ENCODE data around the gene OBSCN. TPM values are rescaled to one million over a fixed set of nuclear protein-coding genes. Genes with fewer than 3 reads are reported as not detected.

The OBSCN gene
- total RNA-seq, 1 experiment from 2014 or later = 33.3 TPM

- H3T11ph ChIP-seq (ENCODE audit: low read length) = no peak overlapping the region
- no peak overlapping the region for H4K91ac ChIP-seq (ENCODE audit: insufficient read length, low read depth, low read length)
- H4K20me1 ChIP-seq (ENCODE audit: control insufficient read depth, insufficient read depth, insufficient read length) = no peaks in the 10 kb centered on the region
- Mint-ChIP-seq H3K36me3 (ENCODE audit: insufficient read depth in 1 of 3, low read depth in 3 of 3) (peaks cover 45 to 62% (median 60%) of the 10 kb centered on the region in 3 experiments), H3K4me1 (no peaks in the 10 kb centered on the region), H3K9me3 (peaks cover 25 to 39% of the 10 kb centered on the region in 2 experiments), H3K27ac (no peak overlapping the region), H3K27me3 (ENCODE audit: low read depth) (peaks cover 7% of the 10 kb centered on the region), H3K4me3 (no peak overlapping the region)
- no peak overlapping the region for H2AFZ ChIP-seq (ENCODE audit: low read length)
- no peak overlapping the region for H3K14ac ChIP-seq (ENCODE audit: insufficient read depth, low read length)
- H2BK15ac ChIP-seq (ENCODE audit: low read depth, low read length) = no peak overlapping the region
- H4K8ac ChIP-seq (replicated peaks; ENCODE audit: insufficient read length, low read depth, low read length) = no peak overlapping the region
- H4K5ac ChIP-seq (ENCODE audit: insufficient read length, low read depth, low read length) = no peak overlapping the region
- no peak overlapping the region for H3K18ac ChIP-seq (ENCODE audit: insufficient read length, low read depth, low read length)
- H3K27me3 ChIP-seq (ENCODE audit: insufficient read depth, low read length) = no peaks in the 10 kb centered on the region
- H2AK5ac ChIP-seq (ENCODE audit: insufficient read length, low read length) = no peak overlapping the region
- H2BK120ac ChIP-seq (ENCODE audit: low read depth, low read length, poor library complexity, severe bottlenecking) = no peak overlapping the region
- no peaks in the 10 kb centered on the region for H3K79me2 ChIP-seq (ENCODE audit: insufficient read depth, low read length)
- H2BK12ac ChIP-seq (ENCODE audit: insufficient read length, low read depth, low read length) = no peak overlapping the region
- no peak overlapping the region for H2BK5ac ChIP-seq (ENCODE audit: insufficient read length, low read length)
- no peak for TF ChIP-seq CTCF (conservative IDR thresholded peaks at IDR 0.05)
- H3K9me3 ChIP-seq (ENCODE audit: control insufficient read depth, low read depth, low read length) = peaks cover 8% of the 10 kb centered on the region
- H3K79me1 ChIP-seq (ENCODE audit: insufficient read depth, low read depth, low read length, poor library complexity, severe bottlenecking) = no peaks in the 10 kb centered on the region
- H3K23me2 ChIP-seq (ENCODE audit: insufficient read length, low read depth, low read length, poor library complexity, severe bottlenecking) = no peaks in the 10 kb centered on the region
- H3K56ac ChIP-seq (ENCODE audit: insufficient read length, low read depth, low read length) = no peak overlapping the region
- H3K27ac ChIP-seq (ENCODE audit: insufficient read length, low read depth, low read length) = no peak overlapping the region
- H3K4ac ChIP-seq (ENCODE audit: low read depth, low read length) = no peak overlapping the region
- no peak overlapping the region for H3K4me2 ChIP-seq (ENCODE audit: insufficient read depth, insufficient read length, low read length)
- H3K4me1 ChIP-seq (ENCODE audit: insufficient read depth, low read length) = no peaks in the 10 kb centered on the region
- H3K9ac ChIP-seq (ENCODE audit: extremely low read depth, insufficient read length, low read length) = no peak overlapping the region
- DNase-seq = no peak
- H2BK20ac ChIP-seq (ENCODE audit: low read depth, low read length, poor library complexity, severe bottlenecking) = no peak overlapping the region
- no peak overlapping the region for H3K23ac ChIP-seq (ENCODE audit: insufficient read length, low read depth, low read length)
- no CpG with 5 or more reads among the region's 14 CpGs for whole genome bisulfite sequencing (ENCODE audit: extremely low coverage, insufficient read length, low lambda C conversion rate)
Measured at GRCh38 chr1:228293816-228294500, 86.1 kb downstream of the OBSCN start.

Measured in H9 (cell line).